ENCODE data around the gene TMEM259.
A peak's percentile ranks its signal among the peaks of the same experiment; 100 is the strongest.
"Not testable (repeated sequence)": the region's sequence is repeated elsewhere in the genome, so short reads cannot be mapped to it uniquely, and the experiment has no call there.

Gene TMEM259

DNA sequence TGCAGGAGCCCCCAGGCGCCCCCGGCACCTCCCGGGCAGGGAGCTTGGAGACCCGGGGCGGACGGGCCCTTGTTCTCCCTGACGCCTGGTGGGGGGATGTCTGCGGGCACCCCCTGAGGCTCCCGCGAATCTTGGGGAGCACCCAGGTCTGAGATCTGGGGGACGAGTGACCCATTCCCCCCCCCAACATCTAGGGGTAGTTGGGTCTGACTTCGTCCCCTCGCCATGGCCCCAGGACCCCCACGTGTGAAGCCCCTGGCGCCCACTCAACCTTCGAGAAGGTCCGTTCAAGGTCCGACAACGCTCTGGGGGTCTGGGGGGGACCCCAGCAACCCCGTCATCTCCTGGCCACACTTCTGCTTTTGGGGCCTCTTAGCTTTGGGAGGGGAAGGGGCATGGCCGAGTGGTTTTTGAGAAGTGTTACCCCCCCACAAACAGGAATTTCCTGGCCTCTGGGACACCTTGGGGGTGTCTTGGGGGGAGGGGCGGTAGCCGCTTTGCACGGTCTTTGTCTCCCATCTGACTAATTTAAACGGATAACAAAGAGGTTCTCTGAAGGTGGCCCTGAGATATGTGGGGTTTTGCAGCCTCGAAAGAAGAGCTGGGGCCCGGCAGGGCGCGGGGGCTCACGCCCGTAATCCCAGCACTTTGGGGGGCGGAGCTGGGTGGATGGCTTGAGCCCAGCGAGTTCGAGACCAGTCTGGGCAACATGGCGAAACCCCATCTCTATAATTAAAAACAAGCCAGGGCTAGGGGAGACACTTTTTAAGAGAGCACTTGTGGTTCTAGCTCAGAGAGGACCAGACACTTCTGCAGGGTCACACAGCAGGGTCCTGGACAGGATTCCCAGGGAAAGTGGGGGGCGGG is 6.1 kb upstream of the TMEM259 start:
- DNase-seq (ENCODE audit: low read depth) = peak; percentile 52
- TF ChIP-seq, protein P1, sequence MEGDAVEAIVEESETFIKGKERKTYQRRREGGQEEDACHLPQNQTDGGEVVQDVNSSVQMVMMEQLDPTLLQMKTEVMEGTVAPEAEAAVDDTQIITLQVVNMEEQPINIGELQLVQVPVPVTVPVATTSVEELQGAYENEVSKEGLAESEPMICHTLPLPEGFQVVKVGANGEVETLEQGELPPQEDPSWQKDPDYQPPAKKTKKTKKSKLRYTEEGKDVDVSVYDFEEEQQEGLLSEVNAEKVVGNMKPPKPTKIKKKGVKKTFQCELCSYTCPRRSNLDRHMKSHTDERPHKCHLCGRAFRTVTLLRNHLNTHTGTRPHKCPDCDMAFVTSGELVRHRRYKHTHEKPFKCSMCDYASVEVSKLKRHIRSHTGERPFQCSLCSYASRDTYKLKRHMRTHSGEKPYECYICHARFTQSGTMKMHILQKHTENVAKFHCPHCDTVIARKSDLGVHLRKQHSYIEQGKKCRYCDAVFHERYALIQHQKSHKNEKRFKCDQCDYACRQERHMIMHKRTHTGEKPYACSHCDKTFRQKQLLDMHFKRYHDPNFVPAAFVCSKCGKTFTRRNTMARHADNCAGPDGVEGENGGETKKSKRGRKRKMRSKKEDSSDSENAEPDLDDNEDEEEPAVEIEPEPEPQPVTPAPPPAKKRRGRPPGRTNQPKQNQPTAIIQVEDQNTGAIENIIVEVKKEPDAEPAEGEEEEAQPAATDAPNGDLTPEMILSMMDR (IDR thresholded peaks at IDR 0.05; ENCODE audit: insufficient read depth, low read depth, low read length, missing control alignments) = no peak
- peak overlapping the region; percentile 100 for H3K4me3 ChIP-seq (ENCODE audit: low read depth, low read length)

- peak; percentile 84 for DNase-seq (ENCODE audit: low read depth)
- peak within 1 kb of the TSS; percentile 100 for H3K4me3 ChIP-seq (ENCODE audit: low read depth, low read length)
- TF ChIP-seq, protein P1 (IDR thresholded peaks at IDR 0.05; ENCODE audit: insufficient read depth, low read depth, low read length, missing control alignments) = no peak
These were observed 5.2 kb upstream of the TMEM259 start, which contains the start of gene CNN2 for GRCh38 chr19:1025960-1026782. Gene CNN2, plus strand, starts transcription at chr19:1026608. Its CDS starts 54 bp downstream, at chr19:1026662.

DNA sequence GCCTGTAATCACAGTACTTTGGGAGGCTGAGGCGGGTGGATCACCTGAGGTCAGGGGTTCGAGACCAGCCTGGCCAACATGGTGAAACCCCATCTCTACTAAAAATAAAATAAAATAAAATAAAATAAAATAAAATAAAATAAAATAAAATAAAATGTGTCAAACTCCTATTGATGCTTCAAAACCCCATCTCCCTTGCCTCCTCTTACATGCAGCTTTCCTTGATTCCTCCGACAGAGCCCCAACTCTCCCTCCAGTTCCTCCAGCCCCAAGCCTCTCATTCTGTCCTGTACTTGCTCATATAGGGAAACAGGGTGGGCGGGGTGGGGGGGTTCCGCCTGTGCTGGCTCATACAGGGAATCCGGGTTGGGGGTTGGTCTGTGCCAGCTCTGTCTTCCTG is 4.2 kb upstream of the TMEM259 start:
- peak; percentile 42 for DNase-seq (ENCODE audit: low read depth)
- H3K4me3 ChIP-seq (ENCODE audit: low read depth, low read length) = not testable (repeated sequence)

GRCh38 chr19:1023883-1024188 is 2.9 kb upstream of the TMEM259 start:
- not testable (repeated sequence) for DNase-seq (ENCODE audit: low read depth); H3K4me3 ChIP-seq (ENCODE audit: low read depth, low read length)

GRCh38 chr19:1019980-1020867 is 699 bp downstream of the TMEM259 start:
- TF ChIP-seq, protein P1 (IDR thresholded peaks at IDR 0.05; ENCODE audit: insufficient read depth, low read depth, low read length, missing control alignments) = no peak
- H3K4me3 ChIP-seq (ENCODE audit: low read depth, low read length) = peak overlapping the region; percentile 68
- DNase-seq (ENCODE audit: low read depth) = peak; percentile 39

GRCh38 chr19:1019616-1019961 is 1.3 kb downstream of the TMEM259 start:
- TF ChIP-seq, protein P1 (IDR thresholded peaks at IDR 0.05; ENCODE audit: insufficient read depth, low read depth, low read length, missing control alignments) = no peak
- DNase-seq (ENCODE audit: low read depth) = no peak
- H3K4me3 ChIP-seq (ENCODE audit: low read depth, low read length) = peak overlapping the region; percentile 68

DNA sequence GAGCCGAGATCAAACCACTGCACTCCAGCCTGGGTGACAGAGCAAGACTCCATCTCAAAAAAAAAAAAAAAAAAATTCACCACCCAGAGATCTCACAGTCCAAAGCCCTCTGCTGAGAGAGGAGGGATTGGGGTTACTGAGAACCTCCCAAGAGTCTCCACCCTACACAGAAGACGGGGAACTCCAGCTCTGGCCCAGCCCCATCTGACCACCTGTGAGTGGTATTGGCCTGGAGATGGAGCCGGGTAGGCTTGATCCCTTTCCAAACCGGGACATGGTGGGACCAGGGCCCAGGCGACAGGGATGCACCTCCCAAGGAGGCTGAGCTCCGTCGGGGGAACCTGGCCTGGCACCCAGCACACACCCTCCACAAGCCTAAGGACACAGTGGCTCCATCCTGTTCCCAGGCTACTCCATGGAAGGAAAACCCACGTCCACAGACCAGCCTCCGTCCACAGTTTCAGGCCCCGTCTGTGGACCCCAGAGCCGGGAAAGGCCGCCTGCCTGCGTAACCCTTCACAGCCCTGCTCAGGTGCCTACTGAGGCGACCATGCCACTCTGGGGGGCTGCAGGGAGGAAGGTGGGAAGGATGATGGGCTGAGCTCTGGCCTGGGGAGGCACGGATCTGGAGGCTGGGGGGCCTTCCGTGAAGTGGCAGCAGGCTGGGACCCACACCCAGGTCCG is 1.8 kb downstream of the TMEM259 start:
- peak overlapping the region; percentile 68 for H3K4me3 ChIP-seq (ENCODE audit: low read depth, low read length)
- DNase-seq (ENCODE audit: low read depth) = peak; percentile 41
- TF ChIP-seq, protein P1 (IDR thresholded peaks at IDR 0.05; ENCODE audit: insufficient read depth, low read depth, low read length, missing control alignments) = no peak
